Testis (tissue), 3 donors: ENCODE measurements around the gene SLK. TPM values are rescaled to one million over a fixed set of nuclear protein-coding genes. Genes with fewer than 3 reads are reported as not detected.

Experiments used
- DNase-seq: peaks from one replicate; pipeline ENCODE4 v3.0.0-alpha.2; 2019
- H3K27ac ChIP-seq, 2 donors: fragments of 200-600 bp; sonication (generic); one replicate each; pipeline ENCODE4 v1.5.1; 2019
- H3K27me3 ChIP-seq: fragments of 200-600 bp; sonication (generic); one replicate; pipeline ENCODE4 v1.5.1; 2019
- H3K36me3 ChIP-seq: fragments of 200-600 bp; sonication (generic); one replicate; pipeline ENCODE4 v1.5.1; 2017; ENCODE audit warnings: low read depth; ENCODE audit errors: missing control alignments
- H3K4me1 ChIP-seq: fragments of 200-600 bp; sonication (generic); one replicate; pipeline ENCODE4 v1.5.1; 2019
- H3K4me3 ChIP-seq, 2 donors: fragments of 200-600 bp; sonication (generic); one replicate each; pipeline ENCODE4 v1.5.1; 2017 to 2019
- H3K9me3 ChIP-seq: fragments of 200-600 bp; sonication (generic); one replicate; pipeline ENCODE4 v1.5.1; 2017
- CTCF ChIP-seq, 3 experiments: fragments of 450-650 bp in 2 of 3; fragments of 200-600 bp in 1 of 3; sonication (generic) in 1 of 3; IDR thresholded peaks; one replicate each; pipeline ENCODE4 v1.5.1; 2016 to 2019; ENCODE audit warnings: antibody characterized with exemption in 3 of 3, mild to moderate bottlenecking in 2 of 3, moderate library complexity in 1 of 3
- POLR2A ChIP-seq: fragments of 450-650 bp; IDR thresholded peaks from one replicate; pipeline ENCODE4 v1.6.1; 2017; ENCODE audit warnings: antibody characterized with exemption, mild to moderate bottlenecking, moderate library complexity
- WGBS, 2 donors: methylation state at CpG; one replicate each; pipeline ENCODE4 v1.1.5; 2018; 5-methylcytosine and 5-hydroxymethylcytosine counted together
- intact Hi-C: fragments of 100-400 bp; cut with DNase I; formaldehyde crosslinking; loops from one replicate; pipeline ENCODE4 v1.15.1; 2023; ENCODE audit warnings: low total_unique reads
- polyA plus RNA-seq: library from polyadenylated mRNA; stranded (reverse); fragments of 350-450 nt; fragmentation: Illumina TruSeq; extraction: RNeasy Lipid Tissue Mini Kit (QIAGEN cat#74804); gene quantifications from one replicate; pipeline ENCODE4 v1.2.3, GENCODE V29; 2014; ENCODE audit warnings: low read depth, low replicate concordance; ENCODE audit not compliant: insufficient read depth
- total RNA-seq, 2 donors: library from RNA; depleted of rRNA; stranded (reverse); fragments of >200 nt; gene quantifications; one replicate each; pipeline ENCODE4 v1.2.3, GENCODE V29; 2016

Gene SLK
- total and polyA plus RNA-seq, 3 donors from 2014 or later = 10.7 to 59.4 (median 57.7) TPM

GRCh38 chr10:104056619-104057273, 89.8 kb downstream of the SLK start:
- no peaks in the 10 kb centered on the region for H3K9me3 ChIP-seq
- no peaks in the 10 kb centered on the region for H3K36me3 ChIP-seq
- no peak for TF ChIP-seq CTCF (IDR thresholded peaks at IDR 0.05)
- TF ChIP-seq POLR2A = no peak
- no peaks in the 10 kb centered on the region for H3K4me1 ChIP-seq
- WGBS, 2 donors = 86 to 88% methylated on average over 11 to 14 of the region's 14 CpGs
- no peak overlapping the region for H3K4me3 ChIP-seq
- no peaks in the 10 kb centered on the region for H3K27me3 ChIP-seq
- H3K27ac ChIP-seq = no peak overlapping the region
- intact Hi-C loops = no loop called here
- no peak for DNase-seq

- intact Hi-C loops = no loop called here
- TF ChIP-seq CTCF (IDR thresholded peaks at IDR 0.05) (no peak), POLR2A (no peak)
- Histone ChIP-seq H3K4me1 (no peaks in the 10 kb centered on the region), H3K27me3 (no peaks in the 10 kb centered on the region), H3K9me3 (no peaks in the 10 kb centered on the region), H3K4me3 (no peak overlapping the region), H3K27ac (no peak overlapping the region), H3K36me3 (no peaks in the 10 kb centered on the region)
- WGBS, 2 donors = 84 to 87% methylated on average over 6 of the region's 6 CpGs
- DNase-seq = no peak
Measured at GRCh38 chr10:104057717-104058116, 90.8 kb downstream of the SLK start.

- intact Hi-C loops = no loop called here
- Histone ChIP-seq H3K9me3 (no peaks in the 10 kb centered on the region), H3K36me3 (no peaks in the 10 kb centered on the region), H3K27ac (no peak overlapping the region), H3K4me3 (no peak overlapping the region), H3K4me1 (no peaks in the 10 kb centered on the region), H3K27me3 (no peaks in the 10 kb centered on the region)
- no peak for TF ChIP-seq POLR2A
- no peak for TF ChIP-seq CTCF (IDR thresholded peaks at IDR 0.05)
- DNase-seq = no peak
- WGBS, 2 donors = 90 to 92% methylated on average over 4 of the region's 4 CpGs
Measured at GRCh38 chr10:104059364-104059763, 92.4 kb downstream of the SLK start.

- Histone ChIP-seq H3K4me1 (no peaks in the 10 kb centered on the region), H3K27ac (no peak overlapping the region), H3K4me3 (no peak overlapping the region), H3K36me3 (no peaks in the 10 kb centered on the region), H3K27me3 (no peaks in the 10 kb centered on the region), H3K9me3 (no peaks in the 10 kb centered on the region)
- TF ChIP-seq CTCF (IDR thresholded peaks at IDR 0.05) = no peak
- TF ChIP-seq POLR2A = no peak
- 96 to 97% methylated on average over 4 to 6 of the region's 6 CpGs for WGBS, 2 donors
- intact Hi-C loops = no loop called here
- no peak for DNase-seq
Measured at GRCh38 chr10:104061196-104061595, 94.3 kb downstream of the SLK start.

GRCh38 chr10:104065748-104066147, 98.8 kb downstream of the SLK start:
- Histone ChIP-seq H3K4me3 (no peak overlapping the region), H3K36me3 (no peaks in the 10 kb centered on the region), H3K27ac (no peak overlapping the region), H3K4me1 (no peaks in the 10 kb centered on the region), H3K9me3 (no peaks in the 10 kb centered on the region), H3K27me3 (no peaks in the 10 kb centered on the region)
- 33 to 63% methylated on average over 1 of the region's 1 CpG for WGBS, 2 donors
- DNase-seq = no peak
- TF ChIP-seq CTCF (IDR thresholded peaks at IDR 0.05) = no peak
- no peak for TF ChIP-seq POLR2A
- intact Hi-C loops = no loop called here
